ENCODE measurements around the gene CYP4Z1.
"Not testable (repeated sequence)": the region's sequence is repeated elsewhere in the genome, so short reads cannot be mapped to it uniquely, and the experiment has no call there.

The CYP4Z1 gene

DNA sequence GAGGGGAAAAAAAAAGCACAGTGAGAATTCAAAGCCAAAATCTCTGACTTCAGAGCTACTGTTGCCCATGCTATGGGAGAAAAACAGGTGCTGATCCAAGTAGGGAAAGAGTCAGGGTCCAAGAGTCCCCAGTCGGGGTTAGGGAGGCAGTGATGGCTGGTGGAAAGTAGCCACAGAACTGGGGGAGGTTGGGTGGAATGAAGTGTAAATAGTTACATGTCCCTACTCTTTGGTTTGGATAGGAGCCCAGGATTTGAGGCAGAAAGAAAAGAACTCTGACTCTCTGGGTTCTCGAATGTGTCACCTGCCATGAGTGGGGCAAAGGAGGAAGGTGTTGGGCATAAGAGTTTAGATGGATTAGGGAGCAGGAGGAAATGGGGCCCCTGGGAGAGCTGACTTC lies 61.8 kb downstream of the CYP4Z1 start:
- not testable (repeated sequence) for DNase-seq

GRCh38 chr1:47129489-47130230 lies 62.6 kb downstream of the CYP4Z1 start:
- DNase-seq: not testable (repeated sequence)

- DNase-seq: not testable (repeated sequence)
These were observed 65.6 kb downstream of the CYP4Z1 start for GRCh38 chr1:47132665-47133064.

DNA sequence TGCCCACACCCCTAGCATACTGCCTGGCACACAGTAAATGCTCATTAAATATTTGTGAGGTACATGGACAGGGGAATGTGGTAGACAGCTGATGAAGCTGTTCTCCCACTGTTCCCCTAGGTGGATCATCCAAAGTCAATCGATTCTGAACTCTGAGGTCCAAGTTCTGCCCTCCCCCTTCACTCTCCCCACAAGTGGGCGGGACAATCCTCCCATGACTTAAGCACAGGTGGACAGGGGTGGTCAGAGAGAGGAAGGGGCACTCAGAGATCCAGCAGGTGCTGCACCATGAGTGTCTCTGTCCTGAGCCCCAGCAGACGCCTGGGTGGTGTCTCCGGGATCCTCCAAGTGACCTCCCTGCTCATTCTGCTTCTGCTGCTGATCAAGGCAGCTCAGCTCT lies 70.2 kb downstream of the CYP4Z1 start, which contains the start of gene CYP4A22:
TSS of gene CYP4A22 (plus strand) at position 244 of the 400 bp plus-strand sequence. CDS start at position 289, 45 bp downstream.
- no peak for DNase-seq

GRCh38 chr1:47137925-47138615 lies 71.0 kb downstream of the CYP4Z1 start:
- no peak for DNase-seq

GRCh38 chr1:47140358-47140757 lies 73.3 kb downstream of the CYP4Z1 start:
- not testable (repeated sequence) for DNase-seq

DNA sequence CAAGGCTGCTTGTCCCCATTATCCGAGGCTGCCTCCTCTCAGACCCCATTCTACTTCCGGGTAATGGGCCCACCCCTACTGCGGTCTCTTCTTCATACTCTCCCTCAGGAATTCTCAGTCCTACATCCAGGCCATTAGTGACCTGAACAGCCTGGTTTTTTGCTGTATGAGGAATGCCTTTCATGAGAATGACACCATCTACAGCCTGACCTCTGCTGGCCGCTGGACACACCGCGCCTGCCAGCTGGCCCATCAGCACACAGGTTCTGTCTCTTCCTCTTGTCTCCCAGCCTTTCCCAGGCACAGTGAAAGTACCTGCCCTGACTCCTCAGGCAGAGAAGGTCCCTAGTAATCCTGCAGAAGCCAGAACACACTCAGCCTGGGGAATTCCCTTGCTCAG lies 76.6 kb downstream of the CYP4Z1 start:
- DNase-seq: not testable (repeated sequence)

- not testable (repeated sequence) for DNase-seq
These were observed 79.5 kb downstream of the CYP4Z1 start for GRCh38 chr1:47146495-47146894.

DNA sequence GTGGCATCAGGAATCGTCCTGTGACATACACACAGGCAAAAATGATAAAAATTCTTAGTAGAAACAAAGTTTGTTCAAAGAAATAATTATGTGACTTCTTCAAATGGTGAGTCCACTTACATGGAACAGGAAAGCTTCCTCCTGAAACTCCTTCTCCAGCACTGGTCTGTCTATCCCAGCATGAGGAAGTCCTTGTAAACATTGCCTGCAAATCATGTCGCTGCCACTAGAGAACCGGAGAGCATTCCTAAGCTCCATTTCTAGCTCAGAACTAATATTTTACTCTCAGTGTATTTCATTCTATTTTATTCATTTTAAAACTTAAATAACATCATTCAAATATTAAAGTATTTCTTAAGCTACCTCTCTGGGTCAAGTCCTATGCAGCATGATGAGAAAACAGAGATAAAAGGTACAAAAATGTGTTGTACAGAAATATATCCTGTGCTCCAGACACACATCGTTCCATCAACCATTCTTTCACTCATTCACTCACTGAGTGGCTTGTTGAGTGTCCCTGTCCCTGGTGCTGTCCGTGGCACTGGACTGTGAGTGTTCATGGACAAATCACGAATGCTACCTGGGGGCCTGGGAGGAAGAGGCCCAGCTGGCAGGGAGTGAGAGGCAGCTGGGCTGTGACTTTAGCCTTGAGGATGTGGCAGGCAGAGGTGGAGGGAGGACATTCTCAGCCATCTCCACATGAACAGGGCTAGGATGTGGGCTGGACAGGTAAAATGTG lies 80.2 kb downstream of the CYP4Z1 start:
- no peak for DNase-seq

DNA sequence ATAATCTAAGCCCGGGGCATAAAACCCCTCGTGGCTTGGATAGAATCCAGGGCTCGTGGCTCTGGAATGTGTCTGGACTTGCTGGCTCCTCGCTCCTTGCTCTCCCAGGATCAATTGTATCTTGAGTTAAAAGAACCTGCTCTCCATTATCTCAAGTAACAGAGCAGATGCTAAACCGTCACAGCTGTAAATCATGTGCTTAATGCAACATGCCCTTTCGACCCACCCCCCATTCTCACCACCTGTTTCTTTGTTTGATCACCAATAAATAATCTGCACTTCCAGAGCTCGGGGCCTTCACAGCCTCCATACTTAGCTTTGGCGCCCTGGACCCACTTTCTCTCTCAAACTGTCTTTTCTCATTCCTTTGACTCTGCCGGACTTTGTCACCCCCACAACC lies 82.1 kb downstream of the CYP4Z1 start:
- not testable (repeated sequence) for DNase-seq

DNA sequence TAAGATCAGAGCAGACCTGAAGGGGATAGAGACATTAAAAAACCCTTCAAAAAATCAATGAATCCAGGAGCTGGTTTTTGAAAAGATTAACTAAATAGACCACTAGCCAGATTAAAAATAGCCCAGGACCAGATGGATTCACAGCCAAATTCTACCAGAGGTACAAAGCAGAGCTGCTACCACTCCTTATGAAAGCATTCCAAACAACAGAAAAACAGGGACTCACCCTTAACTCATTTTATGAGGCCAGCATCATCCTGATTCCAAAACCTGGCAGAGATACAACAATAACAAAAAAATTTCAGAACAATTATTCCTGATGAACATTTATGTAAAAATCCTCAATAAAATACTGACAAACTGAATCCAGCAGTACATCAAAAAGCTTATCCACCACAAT lies 89.4 kb downstream of the CYP4Z1 start:
- not testable (repeated sequence) for DNase-seq

DNA sequence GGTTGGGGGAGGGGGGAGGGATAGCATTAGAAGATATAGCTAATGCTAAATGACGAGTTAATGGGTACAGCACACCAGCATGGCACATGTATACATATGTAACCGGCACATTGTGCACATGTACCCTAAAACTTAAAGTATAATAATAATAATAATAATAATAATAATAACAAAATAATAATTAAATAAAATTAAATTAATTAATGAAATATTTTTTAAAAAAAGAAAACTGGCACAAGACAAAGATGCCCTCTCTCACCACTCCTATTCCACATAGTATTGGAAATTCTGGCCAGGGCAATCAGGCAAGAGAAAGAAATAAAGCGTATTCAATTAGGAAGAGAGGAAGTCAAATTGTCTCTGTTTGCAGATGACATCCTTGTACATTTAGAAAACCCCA lies 90.9 kb downstream of the CYP4Z1 start:
- not testable (repeated sequence) for DNase-seq

DNA sequence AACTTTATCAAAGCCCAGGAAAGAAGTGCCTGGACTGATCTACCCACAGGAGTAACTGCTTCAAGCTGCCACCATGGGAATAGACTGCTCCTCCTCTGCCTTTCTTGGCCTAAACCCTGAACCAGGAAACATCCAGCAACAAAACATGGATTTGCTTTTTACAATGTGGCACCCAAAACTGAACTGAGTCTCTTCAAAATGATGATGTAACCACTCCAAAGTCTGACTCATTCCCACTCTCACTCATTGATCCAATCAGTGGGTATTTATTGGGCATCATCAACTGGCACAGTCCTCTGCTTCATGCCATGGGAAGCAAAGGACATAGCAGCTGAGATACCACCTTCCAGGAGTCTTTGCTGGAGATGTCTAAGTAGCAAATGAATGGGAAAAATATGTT lies 93.7 kb downstream of the CYP4Z1 start:
- DNase-seq: no peak

GRCh38 chr1:47161298-47162040 lies 94.4 kb downstream of the CYP4Z1 start:
- no peak for DNase-seq

DNA sequence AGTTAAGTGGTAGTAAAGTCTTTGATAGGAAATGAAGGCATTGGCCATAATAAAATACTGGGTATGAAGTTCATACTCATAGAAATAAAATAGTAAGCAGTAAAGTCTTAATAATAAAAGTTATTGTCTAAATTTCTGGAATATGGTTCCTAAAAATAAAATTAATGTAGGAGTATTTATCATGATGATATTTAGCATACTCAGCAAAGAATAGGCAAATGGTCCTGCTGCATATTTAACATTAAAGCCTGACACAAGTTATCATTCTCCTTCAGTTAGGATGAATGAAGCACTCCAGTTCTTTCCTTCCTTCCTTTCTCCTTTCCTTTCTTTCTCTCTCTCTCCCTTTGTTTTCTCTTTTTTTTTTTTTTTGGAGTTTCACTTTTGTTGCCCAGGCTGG lies 97.5 kb downstream of the CYP4Z1 start:
- no peak for DNase-seq

All from right forelimb (tissue), 1 donor.